Esophagus muscularis mucosa (tissue), 2 donors: ENCODE measurements around the gene FNTB.

ENCODE experiments used
- EP300 ChIP-seq: sonication (generic); formaldehyde crosslinking; IDR thresholded peaks from one replicate; pipeline ENCODE4 v1.6.1; 2017; ENCODE audit warnings: antibody characterized with exemption
- POLR2A ChIP-seq: fragments of 450-650 bp; IDR thresholded peaks from one replicate; pipeline ENCODE4 v1.6.1; 2017; ENCODE audit warnings: antibody characterized with exemption, moderate library complexity, mild to moderate bottlenecking, low read depth

GRCh38 chr14:65019944-65020566 is 33.4 kb downstream of the FNTB start:
- no peak for TF ChIP-seq EP300
- no peak for TF ChIP-seq POLR2A
